Stimulated activated CD4-positive, alpha-beta T cell treated with anti-CD3 and anti-CD28 coated beads, Interleukin-1b, Interleukin-23, amount 100 ng/mL, for 4 hours (primary cell): Measurements from ENCODE around the gene NDRG2.

ENCODE experiments used
- DNase-seq, 2 donors: peaks; one replicate each; pipeline ENCODE4 v3.0.0-alpha.2; 2020; ENCODE audit warnings: low read depth in 2 of 2

Gene NDRG2

DNA sequence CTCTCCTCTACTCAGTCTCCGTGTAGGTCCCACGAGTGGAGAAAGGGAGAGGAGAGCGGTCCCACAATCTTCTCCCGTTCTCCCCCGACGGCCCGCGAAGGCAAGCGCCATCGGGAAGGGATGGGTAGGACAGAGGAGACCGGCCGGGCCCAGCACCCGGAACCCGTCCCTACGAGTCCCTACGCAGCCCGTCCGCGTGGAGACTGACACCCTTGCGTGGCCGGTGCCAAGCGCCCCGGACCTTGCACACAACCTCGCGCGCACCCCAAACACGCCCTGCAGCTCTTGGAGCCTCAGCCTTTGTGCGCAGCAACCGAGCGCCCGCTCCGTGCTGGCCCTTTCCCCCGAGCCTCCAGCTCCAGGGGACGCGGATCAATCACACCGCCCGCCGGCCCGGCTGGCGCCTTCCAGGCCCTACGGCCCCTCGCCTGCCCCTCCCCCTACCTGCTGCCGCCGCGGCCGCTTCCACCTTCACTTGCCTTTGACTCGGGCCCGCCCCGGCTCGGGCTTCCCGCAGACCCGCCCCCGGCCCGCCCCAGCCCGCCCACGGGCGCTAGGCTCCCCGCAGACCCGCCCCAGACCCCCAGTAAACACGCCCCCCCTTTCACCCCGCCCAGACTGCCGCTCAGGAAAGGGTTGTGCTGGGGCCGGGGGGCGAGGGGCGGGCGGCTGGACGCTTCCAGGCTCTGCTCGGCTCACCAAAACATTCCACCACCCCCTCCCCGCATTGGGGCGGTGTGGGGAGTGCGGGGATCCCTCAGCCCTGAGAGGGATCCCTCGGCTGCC, at the start of gene NDRG2:
TSS of gene NDRG2 (minus strand) at position 477 of the 786 bp plus-strand sequence. CDS start 1,746 bp downstream, outside the sequence.
- DNase-seq = peak; percentile 61 to 67

DNA sequence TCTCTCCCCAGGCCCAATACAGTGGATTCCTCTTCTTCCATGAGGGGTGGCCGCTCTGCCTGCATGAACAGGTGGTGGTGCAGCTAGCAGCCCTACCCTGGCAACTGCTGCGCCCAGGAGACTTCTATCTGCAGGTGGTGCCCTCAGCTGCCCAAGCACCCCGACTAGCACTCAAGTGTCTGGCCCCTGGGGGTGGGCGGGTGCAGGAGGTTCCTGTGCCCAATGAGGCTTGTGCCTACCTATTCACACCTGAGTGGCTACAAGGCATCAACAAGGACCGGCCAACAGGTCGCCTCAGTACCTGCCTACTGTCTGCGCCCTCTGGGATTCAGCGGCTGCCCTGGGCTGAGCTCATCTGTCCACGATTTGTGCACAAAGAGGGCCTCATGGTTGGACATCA, 49.1 kb upstream of the NDRG2 start:
- no peak for DNase-seq

DNA sequence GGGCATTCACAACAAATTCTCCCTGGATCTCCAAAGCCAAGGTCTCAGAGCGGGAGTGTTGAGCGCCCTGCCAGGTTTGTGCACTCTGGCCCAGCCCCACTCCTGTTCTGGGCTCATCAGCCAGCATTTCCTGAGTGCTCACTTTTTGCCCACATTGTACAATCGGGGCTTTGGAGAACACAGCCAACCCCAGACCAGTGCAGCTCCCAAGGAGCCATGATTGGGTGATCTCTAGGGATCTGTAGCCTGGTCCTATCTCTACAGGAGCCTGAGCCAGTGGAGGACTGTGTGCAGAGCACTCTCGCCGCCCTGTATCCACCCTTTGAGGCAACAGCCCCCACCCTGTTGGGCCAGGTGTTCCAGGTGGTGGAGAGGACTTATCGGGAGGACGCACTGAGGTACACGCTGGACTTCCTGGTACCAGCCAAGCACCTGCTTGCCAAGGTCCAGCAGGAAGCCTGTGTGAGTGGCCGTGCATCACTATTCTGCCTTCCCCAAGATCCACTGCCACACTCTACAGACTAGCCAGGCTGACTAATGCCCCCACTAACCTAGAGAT, 48.0 kb upstream of the NDRG2 start:
- DNase-seq = no peak

DNA sequence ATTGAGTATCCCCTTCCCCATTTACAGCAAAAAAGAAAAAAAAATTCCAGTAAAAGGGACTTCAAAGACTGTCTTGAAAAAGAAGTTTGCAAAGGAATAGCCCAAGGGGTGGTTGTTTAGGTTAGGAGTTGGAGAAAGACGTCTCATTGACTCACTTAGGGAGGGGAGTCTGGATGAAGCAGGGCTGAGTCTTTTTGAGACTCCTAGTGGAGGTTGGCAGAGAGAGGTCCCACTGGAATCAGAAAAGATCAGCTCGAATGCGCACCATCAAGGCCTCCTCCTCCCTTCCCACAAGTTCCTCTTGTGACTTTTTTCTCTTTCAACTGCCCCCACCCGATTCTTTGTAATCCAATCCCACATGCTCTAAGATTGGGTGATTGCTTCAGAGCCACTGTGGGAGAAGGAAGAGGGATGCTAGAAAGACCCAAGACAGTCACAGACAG, 47.2 kb upstream of the NDRG2 start:
- no peak for DNase-seq

DNA sequence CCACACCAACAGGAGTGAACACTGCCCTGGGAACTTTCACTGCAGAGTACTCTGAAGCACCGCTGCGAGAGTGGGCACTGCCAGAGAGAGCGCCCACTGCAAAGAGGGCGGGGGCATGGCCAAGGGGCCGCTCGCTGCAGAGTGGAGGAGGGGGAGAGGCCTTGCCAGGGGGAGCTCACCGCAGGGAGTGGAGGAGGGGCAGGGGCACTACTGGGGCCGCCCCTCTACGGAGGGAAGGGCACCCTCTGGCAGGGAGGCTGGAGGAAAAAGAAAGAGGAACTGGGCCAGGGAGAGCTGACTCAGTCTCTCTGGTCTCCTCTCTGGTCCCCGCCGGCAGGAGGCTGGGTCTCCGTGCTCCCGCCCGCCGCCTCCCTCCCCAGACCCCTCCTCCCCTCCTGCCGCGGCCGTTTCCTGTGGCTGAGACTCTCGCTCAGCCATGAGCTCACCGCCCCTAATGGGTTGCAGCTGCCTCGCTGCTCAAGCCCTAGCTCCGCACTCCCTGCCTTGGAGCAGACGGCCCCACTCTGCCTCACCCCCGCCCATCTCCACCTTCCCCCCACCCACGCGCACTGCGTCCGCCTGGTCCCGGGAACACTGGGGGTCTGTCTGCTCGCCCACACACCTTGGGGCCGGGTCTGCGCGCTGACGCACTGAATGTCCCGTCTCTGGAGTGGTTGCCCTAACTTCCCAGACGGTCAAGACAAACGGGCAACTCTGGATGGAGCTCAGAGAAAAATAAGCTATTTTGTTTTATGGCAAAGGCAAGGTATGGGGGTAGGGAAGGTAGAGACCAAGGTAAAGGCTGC, 46.6 kb upstream of the NDRG2 start:
- DNase-seq = peak in 1 of 2 donors; percentile 34

DNA sequence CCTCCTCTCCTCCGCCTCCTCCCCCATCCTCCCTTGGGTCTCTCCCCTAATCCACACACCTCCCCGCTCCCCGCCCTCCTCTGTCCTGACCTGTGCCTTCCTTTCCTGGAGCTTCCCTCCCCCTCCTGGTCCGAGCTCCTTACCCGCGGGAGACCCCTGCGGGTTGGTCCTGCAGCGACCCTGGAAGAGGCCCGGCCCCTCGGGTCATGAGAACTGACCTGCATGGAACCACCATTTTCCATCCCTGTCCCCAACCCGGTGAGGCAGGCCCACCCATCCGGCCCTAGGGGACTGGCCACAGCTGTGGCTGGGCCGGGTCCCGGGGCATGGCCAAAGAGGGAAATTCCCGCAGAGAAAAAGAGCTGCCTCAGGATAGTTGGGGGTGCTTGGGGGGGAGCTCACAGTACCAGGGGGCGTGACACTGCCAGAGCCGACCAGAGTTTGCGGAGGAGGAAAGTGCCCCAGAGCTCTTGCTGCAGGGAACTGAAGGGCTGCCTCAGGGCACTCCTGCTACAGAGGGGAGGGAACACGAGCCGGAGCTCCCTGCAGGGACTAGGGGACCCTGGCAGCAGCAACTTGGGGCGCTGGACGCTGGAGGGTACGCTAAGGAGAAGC, 45.9 kb upstream of the NDRG2 start:
- DNase-seq = no peak

DNA sequence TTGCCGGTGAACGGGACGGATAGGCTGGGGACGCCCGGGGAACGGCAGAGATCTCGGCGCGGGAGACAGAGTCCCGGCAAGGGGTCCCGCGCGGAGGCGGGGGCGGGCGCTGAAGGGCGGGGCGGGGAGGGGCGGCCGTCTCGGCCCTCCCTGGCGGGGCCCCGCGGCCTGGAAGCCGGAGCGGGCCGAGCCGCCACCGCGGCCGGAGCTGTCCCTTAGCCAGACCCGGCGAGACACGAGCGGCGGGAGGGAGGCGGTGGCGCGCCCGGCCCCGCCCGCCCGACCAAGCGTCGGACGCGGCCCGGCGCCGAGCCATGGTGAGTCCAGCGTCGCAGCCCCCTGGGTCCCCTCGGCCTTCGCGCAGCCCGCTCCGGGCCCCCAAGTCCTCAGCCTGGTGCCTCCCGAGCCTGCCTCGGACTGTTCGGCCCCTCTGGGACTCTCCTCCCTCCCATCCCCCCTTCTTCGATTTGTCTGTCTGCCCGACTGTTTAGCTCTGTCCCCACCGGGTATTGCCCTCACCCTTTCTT, 45.3 kb upstream of the NDRG2 start, which contains the start of gene ARHGEF40:
TSS of gene ARHGEF40 (plus strand) at position 222 of the 527 bp plus-strand sequence. CDS start at position 315, 93 bp downstream.
- no peak for DNase-seq

DNA sequence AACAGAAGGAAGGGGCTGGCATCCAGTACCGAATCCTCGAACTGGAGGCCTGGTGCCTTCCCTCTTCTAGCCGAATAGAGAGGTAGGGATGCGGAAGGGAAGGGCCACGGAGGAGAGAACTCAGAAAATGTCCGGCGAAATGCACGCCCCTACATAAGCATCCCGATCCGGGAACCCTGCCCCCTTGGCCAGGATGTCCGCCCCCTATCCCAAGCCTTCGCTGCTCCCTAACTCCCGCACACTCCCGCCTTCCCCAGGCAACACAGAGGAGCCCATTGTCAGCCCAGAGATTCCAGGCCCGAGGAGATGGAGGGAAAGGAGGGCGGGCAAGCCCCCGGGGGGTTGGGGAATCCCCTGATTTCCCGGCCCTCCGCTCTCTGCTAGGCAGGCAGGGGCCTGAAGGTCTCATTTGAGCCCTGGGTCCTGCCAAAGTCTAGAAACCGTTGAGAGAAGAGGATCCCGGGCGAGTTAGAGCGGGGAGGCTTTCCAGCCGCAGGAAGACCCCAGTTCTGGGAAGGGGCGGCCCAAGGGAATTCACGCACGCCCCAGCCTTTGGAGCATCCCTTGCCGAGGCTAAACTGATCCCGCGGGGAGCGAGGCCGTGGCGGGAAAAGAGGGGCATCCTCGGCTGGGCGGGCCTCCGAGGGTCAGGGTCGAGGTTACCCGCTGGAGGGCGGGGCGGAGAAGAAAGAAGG, 44.7 kb upstream of the NDRG2 start:
- no peak for DNase-seq

DNA sequence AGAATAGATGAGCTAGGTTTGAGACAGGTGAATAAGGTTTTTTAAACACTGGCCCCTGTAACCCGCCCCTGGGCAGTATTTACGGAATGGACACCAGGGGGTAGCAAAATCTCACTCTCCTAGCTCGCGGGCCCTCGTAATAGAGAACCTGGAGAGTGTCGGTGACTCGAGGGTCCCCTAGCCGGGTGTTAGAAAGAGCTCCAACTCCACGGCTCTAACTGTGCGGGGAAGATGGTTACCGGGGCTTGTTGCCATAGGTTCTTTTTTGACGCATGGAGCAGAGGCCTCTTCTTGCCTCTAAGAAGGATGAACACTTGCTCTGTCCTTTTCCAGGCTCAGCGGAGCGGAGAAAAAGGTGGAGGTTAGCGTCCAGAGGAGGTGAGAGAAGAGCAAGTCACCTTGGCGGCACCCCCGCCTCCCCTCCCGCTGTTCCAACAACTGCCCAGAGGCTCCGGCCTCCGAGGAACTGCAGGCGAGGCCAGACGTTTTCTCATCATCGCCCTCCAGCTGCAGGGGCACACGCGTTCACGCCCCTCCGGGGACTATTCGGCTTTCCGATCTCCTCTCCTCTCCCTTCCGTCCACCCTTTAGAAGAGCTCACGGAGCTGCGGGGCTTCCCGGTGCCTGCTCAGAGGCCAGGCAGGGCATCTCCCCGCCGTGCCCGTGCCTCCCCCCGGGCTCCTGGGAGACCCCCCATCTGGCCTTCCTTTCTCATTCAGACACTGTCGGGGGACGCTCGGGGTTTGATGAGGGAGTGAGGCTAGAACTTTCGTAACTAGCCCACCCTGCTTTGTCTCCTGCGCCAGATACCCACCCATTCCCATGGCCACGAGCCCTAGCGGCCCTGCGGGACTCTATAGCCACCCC, 43.9 kb upstream of the NDRG2 start:
- peak in 1 of 2 donors; percentile 30 for DNase-seq

DNA sequence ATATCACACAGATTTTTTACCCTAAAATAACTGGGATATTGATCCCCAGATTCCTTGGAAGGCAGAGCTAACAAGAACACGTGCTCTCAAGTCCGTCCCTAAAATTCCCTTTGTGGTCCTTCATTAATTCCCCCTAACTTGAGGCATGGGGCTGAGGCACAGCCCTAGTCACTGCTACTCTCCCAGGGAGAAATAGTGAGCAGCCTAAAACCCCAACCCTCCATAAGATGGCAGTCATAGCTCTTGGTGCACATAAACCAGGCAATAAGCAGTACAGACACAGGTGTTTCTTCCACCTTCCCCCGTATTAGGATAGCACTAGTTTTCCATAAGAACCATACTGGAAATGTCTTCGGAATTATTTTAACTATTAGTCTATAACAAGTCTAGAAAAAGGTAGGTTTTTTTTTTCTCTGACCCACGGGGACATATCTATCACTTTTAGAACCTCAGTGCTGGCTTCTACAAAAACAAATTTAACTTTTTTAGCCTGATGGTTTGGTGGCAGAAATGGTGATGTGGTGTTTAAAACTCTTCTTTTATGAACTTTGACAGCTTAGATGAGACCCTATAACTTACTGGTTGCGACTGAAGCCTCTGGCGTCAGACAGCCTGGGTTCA, 42.1 kb upstream of the NDRG2 start:
- no peak for DNase-seq

DNA sequence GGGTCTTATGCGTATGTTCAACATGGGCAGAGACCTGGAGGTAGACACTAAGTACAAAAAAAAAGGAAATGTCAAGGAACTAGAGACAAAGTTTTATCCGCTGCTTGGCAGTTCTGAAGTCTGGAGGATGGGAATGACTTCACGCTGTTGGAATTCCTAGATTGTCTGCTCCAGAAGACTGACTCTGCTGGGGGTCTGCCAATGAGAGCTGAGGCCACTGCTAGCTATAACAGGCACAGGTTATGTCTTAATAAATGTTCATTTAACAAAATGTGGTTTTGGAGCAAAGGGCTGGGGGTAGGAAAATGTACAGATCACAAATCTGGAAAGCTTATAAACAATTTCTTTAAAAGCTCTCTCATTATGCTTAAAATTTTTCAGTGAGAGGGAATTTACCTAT, 38.6 kb upstream of the NDRG2 start:
- DNase-seq = no peak

DNA sequence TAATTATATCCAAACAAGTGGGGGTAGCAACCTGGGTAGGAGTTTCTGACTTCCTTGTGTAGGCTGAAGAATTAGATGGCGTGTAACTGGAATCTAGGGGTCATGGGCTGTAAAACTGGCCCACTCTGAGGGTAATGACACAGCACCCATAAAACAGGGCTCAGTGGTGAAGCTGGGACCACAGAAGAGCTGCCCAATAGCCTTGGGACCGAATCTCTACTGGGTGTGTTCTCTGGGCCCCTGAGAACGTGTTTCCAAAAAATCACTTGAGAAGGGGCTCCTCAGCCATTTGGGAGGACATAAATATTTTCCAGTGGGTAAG, 36.4 kb upstream of the NDRG2 start:
- no peak for DNase-seq

DNA sequence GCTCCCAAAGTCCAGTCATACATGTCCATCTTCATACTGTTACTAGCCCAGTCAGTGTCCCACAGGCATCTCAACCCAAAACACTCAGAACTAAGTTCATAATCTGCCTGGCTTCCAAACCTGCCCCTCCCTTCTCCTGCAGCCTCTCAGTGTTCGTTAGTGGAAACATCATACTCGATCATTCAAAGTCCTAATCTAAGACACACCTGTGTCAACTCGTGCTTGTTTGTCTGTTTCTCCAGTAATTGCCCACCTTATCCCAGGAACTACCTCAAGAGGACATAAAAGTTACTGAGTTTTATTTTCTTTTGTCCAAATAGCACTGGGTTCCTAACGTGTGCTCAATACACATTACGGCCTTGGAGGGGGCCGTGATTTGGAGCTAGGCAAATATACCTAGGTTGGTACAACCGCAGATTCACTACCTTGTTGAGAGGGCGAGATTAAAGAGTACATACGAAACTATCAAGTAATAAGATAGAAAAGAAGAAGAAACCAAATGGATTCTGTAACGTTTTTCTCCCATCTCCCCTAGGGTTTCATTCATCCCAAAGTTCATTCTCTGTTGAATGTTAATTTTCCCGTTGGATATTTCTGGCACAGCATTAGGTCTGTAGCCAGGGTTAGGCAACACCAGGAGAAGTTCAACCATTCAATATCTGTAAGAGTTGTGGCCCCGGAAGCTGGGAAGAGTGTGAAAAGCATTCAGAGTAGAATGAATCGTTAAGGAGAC, 35.9 kb upstream of the NDRG2 start:
- DNase-seq = no peak

DNA sequence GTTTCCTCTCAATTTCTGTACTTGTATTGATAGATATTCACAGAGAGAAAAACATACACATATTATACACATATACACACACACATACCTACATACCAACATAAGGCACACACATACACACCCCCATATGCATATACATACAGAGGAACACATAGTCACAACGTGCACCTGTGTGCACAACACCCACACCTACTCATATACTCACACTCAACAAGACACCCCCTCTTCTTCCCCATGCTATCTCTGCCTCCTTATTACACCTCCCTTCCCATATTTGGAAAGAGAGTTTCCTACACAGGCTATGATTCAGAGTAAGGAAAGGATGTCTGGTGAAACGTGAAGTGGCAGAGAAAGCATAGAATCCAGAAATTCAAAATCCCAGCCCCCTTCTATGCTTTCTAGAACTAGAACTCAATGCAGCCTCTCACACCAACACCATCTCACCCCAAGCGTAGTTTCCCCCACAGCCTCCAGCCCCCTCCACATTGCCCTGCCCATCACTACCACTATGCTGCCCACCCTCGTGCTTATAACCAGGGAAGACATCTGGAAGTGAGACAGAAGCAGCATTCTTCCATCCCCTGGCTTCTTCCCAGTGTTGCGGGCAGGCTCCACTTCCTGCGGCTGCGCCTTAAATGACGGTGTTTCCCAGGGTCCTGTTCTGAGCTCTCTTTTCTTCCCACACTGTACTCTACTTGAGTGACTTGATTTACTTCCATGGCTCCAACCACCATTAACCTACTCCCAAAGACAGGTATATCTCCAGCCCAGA, 35.2 kb upstream of the NDRG2 start:
- no peak for DNase-seq

DNA sequence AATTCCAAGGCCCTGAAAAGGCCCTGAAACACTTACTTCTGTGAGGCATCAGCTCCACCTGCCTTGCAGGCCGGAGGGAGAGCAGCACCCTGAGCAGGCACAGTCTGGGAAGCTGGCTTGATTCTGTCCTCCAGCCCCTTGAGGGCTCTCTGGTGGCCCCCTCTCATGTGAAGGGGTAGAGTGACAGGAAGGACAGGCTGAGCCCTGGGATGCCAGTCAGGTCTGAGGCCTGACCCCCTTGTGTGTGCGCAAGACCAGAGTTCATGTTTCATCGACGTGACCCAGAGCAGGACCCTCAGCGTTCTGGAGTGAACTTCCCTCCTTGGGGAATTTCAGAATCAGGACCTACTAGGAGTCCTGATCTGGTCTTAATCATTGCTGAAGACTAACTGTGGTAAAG, 34.0 kb upstream of the NDRG2 start:
- no peak for DNase-seq

DNA sequence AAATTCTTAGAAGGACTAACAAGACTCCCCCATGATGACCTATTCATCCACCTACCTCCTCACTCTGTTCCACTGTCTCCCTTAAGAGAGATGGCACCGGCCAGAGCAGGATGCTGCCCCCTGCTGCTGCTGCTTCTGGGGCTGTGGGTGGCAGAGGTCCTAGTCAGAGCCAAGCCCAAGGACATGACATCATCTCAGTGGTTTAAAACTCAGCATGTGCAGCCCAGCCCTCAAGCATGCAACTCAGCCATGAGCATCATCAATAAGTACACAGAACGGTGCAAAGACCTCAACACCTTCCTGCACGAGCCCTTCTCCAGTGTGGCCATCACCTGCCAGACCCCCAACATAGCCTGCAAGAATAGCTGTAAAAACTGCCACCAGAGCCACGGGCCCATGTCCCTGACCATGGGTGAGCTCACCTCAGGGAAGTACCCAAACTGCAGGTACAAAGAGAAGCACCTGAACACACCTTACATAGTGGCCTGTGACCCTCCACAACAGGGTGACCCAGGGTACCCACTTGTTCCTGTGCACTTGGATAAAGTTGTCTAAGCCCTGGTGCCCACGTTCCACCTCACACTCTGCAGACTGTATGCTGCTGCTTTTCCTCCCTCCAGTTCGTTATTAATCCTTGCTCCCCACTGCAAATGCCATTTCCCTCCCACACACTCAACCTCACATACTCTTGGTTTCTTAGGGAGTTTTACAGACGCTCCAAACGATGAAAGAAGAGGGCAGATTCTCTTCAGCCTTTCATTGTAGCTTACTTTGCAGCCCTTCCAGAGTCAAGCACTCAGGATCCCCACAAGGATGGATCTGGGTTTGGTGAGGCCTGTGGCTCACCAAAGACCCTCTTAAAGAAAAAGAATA, 33.2 kb upstream of the NDRG2 start, which contains the start of gene RNASE8:
TSS of gene RNASE8 (plus strand) at position 20 of the 873 bp plus-strand sequence. CDS start at position 91, 71 bp downstream.
- no peak for DNase-seq

DNA sequence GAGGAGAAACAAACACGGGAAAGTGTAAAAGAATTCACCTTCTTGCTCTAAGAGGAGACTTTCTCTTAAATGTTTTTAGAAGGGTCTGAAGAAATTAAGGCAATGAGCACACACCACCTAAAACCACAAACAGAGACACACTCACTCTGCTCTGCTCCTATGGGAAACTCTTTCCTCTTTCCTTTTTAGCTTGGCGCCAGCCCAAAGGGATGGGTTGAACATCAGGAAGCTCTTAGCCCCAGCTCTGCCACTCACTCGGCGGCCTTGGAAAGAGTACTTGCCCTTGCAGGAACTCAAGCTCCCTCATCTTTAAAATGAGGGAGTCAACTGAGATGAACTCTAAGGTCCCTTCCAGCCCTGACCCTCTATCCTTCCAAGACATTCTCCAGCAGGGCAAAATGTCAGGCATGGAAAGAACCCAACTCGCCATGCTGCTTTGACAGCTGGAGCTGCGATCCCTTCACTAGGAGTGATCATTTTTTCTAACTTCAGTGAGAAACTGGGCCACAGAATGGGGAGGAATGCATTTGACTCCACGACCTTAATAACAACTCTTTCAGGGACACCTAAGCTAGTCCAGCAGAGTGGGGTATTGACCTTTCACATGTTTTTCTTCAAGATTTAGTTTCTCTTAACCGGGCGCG, 31.8 kb upstream of the NDRG2 start:
- DNase-seq = no peak
